K562 (cell line): ENCODE results near the gene LAMA1. TPM values are rescaled to one million over a fixed set of nuclear protein-coding genes. Genes with fewer than 3 reads are reported as not detected.

Source experiments
- ARHGAP35 ChIP-seq: fragments of 450-650 bp; IDR thresholded peaks from 2 replicates; pipeline ENCODE4 v1.6.1; 2018; ENCODE audit not compliant: partially characterized antibody
- BCOR ChIP-seq: fragments of 450-650 bp; IDR thresholded peaks from 2 replicates; pipeline ENCODE4 v1.6.1; 2016
- BMI1 ChIP-seq: fragments of 150-350 bp; IDR thresholded peaks from 2 replicates; pipeline ENCODE4 v1.6.1; 2014; ENCODE audit warnings: low read length
- CBFA2T3 ChIP-seq: fragments of 450-650 bp; IDR thresholded peaks from 2 replicates; pipeline ENCODE4 v1.6.1; 2017
- E2F3 ChIP-seq: fragments of 250-450 bp; sonication (Bioruptor Pico); IDR thresholded peaks from 2 replicates; pipeline ENCODE4 v1.4.0; 2020; ENCODE audit warnings: mild to moderate bottlenecking
- MTA1 ChIP-seq: fragments of 450-650 bp; IDR thresholded peaks from 2 replicates; pipeline ENCODE4 v1.6.1; 2017; ENCODE audit warnings: borderline replicate concordance
- MXI1 ChIP-seq: IDR thresholded peaks from 2 replicates; pipeline ENCODE4 v1.6.1; 2011; ENCODE audit warnings: low read depth, mild to moderate bottlenecking, improper control_type of control experiment, low read length
- NFYB ChIP-seq: IDR thresholded peaks from 2 replicates; pipeline ENCODE4 v1.6.1; 2011; ENCODE audit warnings: mild to moderate bottlenecking, moderate library complexity; ENCODE audit not compliant: insufficient read length; ENCODE audit errors: extremely low read depth
- PBX2 ChIP-seq, 2 experiments: IDR thresholded peaks in 1 of 2; conservative IDR thresholded peaks in 1 of 2; 2 replicates each; pipeline ENCODE4 v1.6.1; 2016; ENCODE audit warnings: low read depth in 2 of 2, mild to moderate bottlenecking in 1 of 2, missing compliant biosample characterization in 1 of 2, missing genetic modification characterization in 1 of 2, moderate library complexity in 1 of 2
- RAD21 ChIP-seq, 2 experiments: fragments of 250-450 bp in 1 of 2; fragments of 450-650 bp in 1 of 2; sonication (Bioruptor Pico) in 1 of 2; formaldehyde crosslinking in 1 of 2; IDR thresholded peaks in 1 of 2; conservative IDR thresholded peaks in 1 of 2; 2 replicates each; pipeline versions ENCODE4 v1.4.0 to v1.8.0; 2020 to 2022; ENCODE audit warnings: mild to moderate bottlenecking in 2 of 2, moderate library complexity in 1 of 2
- RAD51 ChIP-seq: fragments of 450-650 bp; IDR thresholded peaks from 2 replicates; pipeline ENCODE4 v1.7.1; 2016; ENCODE audit warnings: low read depth, mild to moderate bottlenecking, borderline replicate concordance
- RFX7 ChIP-seq: fragments of 250-450 bp; sonication (Bioruptor Pico); IDR thresholded peaks from 2 replicates; pipeline ENCODE4 v1.5.1; 2021; ENCODE audit warnings: mild to moderate bottlenecking
- TAL1 ChIP-seq: fragments of 450-650 bp; IDR thresholded peaks from 2 replicates; pipeline ENCODE4 v1.6.1; 2016; ENCODE audit warnings: mild to moderate bottlenecking
- TCF7L2 ChIP-seq: fragments of 150-350 bp; IDR thresholded peaks from 2 replicates; pipeline ENCODE4 v1.6.1; 2016; ENCODE audit warnings: low read depth, mild to moderate bottlenecking, low read length, moderate library complexity
- TEAD1 ChIP-seq, 2 experiments: fragments of 450-650 bp in 1 of 2; sonication (generic) in 1 of 2; formaldehyde crosslinking; IDR thresholded peaks; 2 replicates each; pipeline versions ENCODE4 v1.4.0 to v1.8.0; 2020 to 2022; ENCODE audit warnings: mild to moderate bottlenecking in 2 of 2, missing genetic modification reagents in 1 of 2
- ZBED1 ChIP-seq: IDR thresholded peaks from 2 replicates; pipeline ENCODE4 v1.6.1; 2014
- ZBTB2 ChIP-seq: fragments of 450-650 bp; IDR thresholded peaks from 2 replicates; pipeline ENCODE4 v1.6.1; 2016; ENCODE audit warnings: antibody characterized with exemption
- ZNF12 ChIP-seq: sonication (generic); formaldehyde crosslinking; IDR thresholded peaks from 2 replicates; pipeline ENCODE4 v1.4.0; 2020; ENCODE audit warnings: mild to moderate bottlenecking, missing genetic modification reagents
- ZNF239 ChIP-seq: fragments of 250-450 bp; sonication (Bioruptor Pico); IDR thresholded peaks from 2 replicates; pipeline ENCODE4 v1.4.0; 2020; ENCODE audit warnings: mild to moderate bottlenecking
- ZNF24 ChIP-seq: fragments of 450-650 bp; IDR thresholded peaks from 2 replicates; pipeline ENCODE4 v1.6.1; 2016
- ZNF384 ChIP-seq: IDR thresholded peaks from 2 replicates; pipeline ENCODE4 v1.6.1; 2012; ENCODE audit warnings: low read depth, low read length, improper control_type of control experiment
- polyA plus RNA-seq, 8 experiments: library from polyadenylated mRNA; depleted of rRNA in 4 of 8; stranded (reverse) in 5 of 8; unstranded in 3 of 8; fragments of >200 nt; fragmentation: Nextera tagmentation in 2 of 8; fragmentation: Illumina TruSeq in 1 of 8; extraction: Ambion mirVana in 2 of 8; extraction: Trizol in 1 of 8; gene quantifications; 2 replicates each; pipeline versions ENCODE4 v1.2.1 to v1.2.3, GENCODE V29; 2011 to 2014; ENCODE audit warnings: inconsistent platforms in 1 of 8, missing spikeins in 1 of 8
- total RNA-seq, 7 experiments: library from RNA; depleted of rRNA in 6 of 7; stranded (reverse); fragments of >200 nt in 6 of 7; fragmentation: Illumina TruSeq in 2 of 7; extraction: Trizol in 2 of 7; gene quantifications; 2 replicates each; pipeline versions ENCODE4 v1.2.1 to v1.2.3, GENCODE V29; 2011 to 2021; ENCODE audit warnings: low replicate concordance in 1 of 7
- TF ChIP-seq, protein P1 (sequence below): fragments of 250-450 bp; sonication (Bioruptor Pico); IDR thresholded peaks from 2 replicates; pipeline ENCODE4 v1.8.0; 2021; ENCODE audit warnings: mild to moderate bottlenecking, moderate library complexity

The LAMA1 gene
- total and polyA plus RNA-seq, 9 of the 15 experiments (the other 6 are each of a cell fraction or from before 2014, with no cell fraction given): 0.04 TPM; not detected in 8

DNA sequence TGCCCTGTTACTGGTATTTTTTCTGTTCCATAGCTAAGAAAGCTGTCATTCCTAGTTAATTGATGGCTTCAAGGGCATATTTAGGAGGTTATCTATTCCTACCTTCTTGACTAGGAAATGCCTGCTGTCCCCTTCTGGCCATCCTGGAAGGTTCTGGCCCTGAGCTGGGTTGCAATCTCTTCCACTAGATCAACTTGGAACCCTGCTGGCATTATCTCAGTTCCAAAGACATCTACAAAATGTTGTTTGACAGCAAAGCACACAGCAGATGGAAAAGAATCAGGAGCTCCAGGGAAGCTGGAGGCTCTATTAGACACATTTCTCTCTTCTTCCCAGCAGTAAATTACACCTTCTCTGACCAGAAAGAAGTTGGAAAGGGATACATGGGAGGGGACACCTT lies 196.0 kb downstream of the LAMA1 start (continued):
- no peak for TF ChIP-seq E2F3 (CRISPR knock-in tag)
- TF ChIP-seq, protein P1, sequence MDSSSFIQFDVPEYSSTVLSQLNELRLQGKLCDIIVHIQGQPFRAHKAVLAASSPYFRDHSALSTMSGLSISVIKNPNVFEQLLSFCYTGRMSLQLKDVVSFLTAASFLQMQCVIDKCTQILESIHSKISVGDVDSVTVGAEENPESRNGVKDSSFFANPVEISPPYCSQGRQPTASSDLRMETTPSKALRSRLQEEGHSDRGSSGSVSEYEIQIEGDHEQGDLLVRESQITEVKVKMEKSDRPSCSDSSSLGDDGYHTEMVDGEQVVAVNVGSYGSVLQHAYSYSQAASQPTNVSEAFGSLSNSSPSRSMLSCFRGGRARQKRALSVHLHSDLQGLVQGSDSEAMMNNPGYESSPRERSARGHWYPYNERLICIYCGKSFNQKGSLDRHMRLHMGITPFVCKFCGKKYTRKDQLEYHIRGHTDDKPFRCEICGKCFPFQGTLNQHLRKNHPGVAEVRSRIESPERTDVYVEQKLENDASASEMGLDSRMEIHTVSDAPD (CRISPR knock-in tag): no peak
- no peak for TF ChIP-seq ZNF12
- no peak for TF ChIP-seq TCF7L2
- no peak for TF ChIP-seq ZNF239 (CRISPR knock-in tag)
- no peak for TF ChIP-seq TEAD1 (CRISPR knock-in tag; IDR thresholded peaks at IDR 0.05)
- no peak for TF ChIP-seq ZNF384
- TF ChIP-seq ZNF24: no peak
- no peak for TF ChIP-seq RFX7 (CRISPR knock-in tag)
- no peak for TF ChIP-seq ZBED1
- TF ChIP-seq RAD51: no peak
- no peak for TF ChIP-seq ZBTB2
- 0 out of 2 replicates have a peak, but pooled peaks have one; percentile 6 for TF ChIP-seq CBFA2T3
- no peak for TF ChIP-seq PBX2 (CRISPR knock-in tag; IDR thresholded peaks at IDR 0.05; ENCODE audit: low read depth)
- 0 out of 2 replicates have a peak, but pooled peaks have one; percentile 25 for TF ChIP-seq PBX2 (tag; conservative IDR thresholded peaks at IDR 0.05; ENCODE audit: low read depth)
- TF ChIP-seq RAD21 (CRISPR knock-in tag; conservative IDR thresholded peaks at IDR 0.05 in 1 of 2, IDR thresholded peaks at IDR 0.05 in 1 of 2): 0 out of 4 replicates have a peak, but pooled peaks of 1 of the 2 experiments have one; percentile 5
- peak; percentile 25; the same call in 1 of the 2 replicates for TF ChIP-seq TAL1
- TF ChIP-seq MTA1: no peak
- TF ChIP-seq MXI1: no peak
- TF ChIP-seq BMI1: no peak
- no peak for TF ChIP-seq BCOR
- no peak for TF ChIP-seq ARHGAP35
- TF ChIP-seq NFYB: no peak
